Neural cell (in vitro differentiated cells): Measurements from ENCODE around the gene PHGDH. TPM values are rescaled to one million over a fixed set of nuclear protein-coding genes. Genes with fewer than 3 reads are reported as not detected.

Experiments
- H2AFZ ChIP-seq: fragments of 200-600, 300-800 bp; sonication (generic), shearing (Covaris generic); 2 replicates; pipeline ENCODE4 v1.6.0; 2014; ENCODE audit warnings: low read depth, mild to moderate bottlenecking, antibody characterized with exemption, low read length, moderate library complexity
- H3F3A ChIP-seq: fragments of 200-600 bp; shearing (Covaris generic); 2 replicates; pipeline ENCODE4 v1.6.1; 2016; ENCODE audit warnings: mild to moderate bottlenecking, moderate library complexity, mixed read lengths, antibody characterized with exemption, low read length; ENCODE audit not compliant: insufficient read depth, poor library complexity, severe bottlenecking
- H3K27ac ChIP-seq: fragments of 200-600, 300-800 bp; sonication (generic), shearing (Covaris generic); 2 replicates; pipeline ENCODE4 v1.5.1; 2014; ENCODE audit warnings: mild to moderate bottlenecking, low read length, moderate library complexity
- H3K27me3 ChIP-seq: fragments of 300-800, 200-600 bp; sonication (generic), shearing (Covaris generic); 2 replicates; pipeline ENCODE4 v1.6.0; 2014; ENCODE audit warnings: mild to moderate bottlenecking, low read depth, low read length, moderate library complexity; ENCODE audit not compliant: insufficient read depth
- H3K36me3 ChIP-seq: fragments of 300-800, 200-600 bp; sonication (generic), shearing (Covaris generic); 2 replicates; pipeline ENCODE4 v1.5.1; 2014; ENCODE audit warnings: mild to moderate bottlenecking, antibody characterized with exemption, low read length, moderate library complexity; ENCODE audit not compliant: insufficient read depth
- H3K4me2 ChIP-seq: fragments of 300-800, 200-600 bp; sonication (generic), shearing (Covaris generic); 2 replicates; pipeline ENCODE4 v1.6.0; 2014; ENCODE audit warnings: mild to moderate bottlenecking, low read length
- H3K4me3 ChIP-seq: fragments of 300-800, 200-600 bp; sonication (generic), shearing (Covaris generic); 2 replicates; pipeline ENCODE4 v1.5.1; 2014; ENCODE audit warnings: mild to moderate bottlenecking, low read length, moderate library complexity
- H3K79me2 ChIP-seq: fragments of 200-600 bp; shearing (Covaris generic); replicated peaks from 2 replicates; pipeline ENCODE4 v1.6.0; 2014; ENCODE audit warnings: mild to moderate bottlenecking, low read length, moderate library complexity; ENCODE audit not compliant: insufficient read depth
- H3K9ac ChIP-seq: fragments of 300-800, 200-600 bp; sonication (generic), shearing (Covaris generic); 2 replicates; pipeline ENCODE4 v1.6.1; 2016; ENCODE audit warnings: mild to moderate bottlenecking, low read length, mixed read lengths
- H3K9me2 ChIP-seq: fragments of 200-600 bp; shearing (Covaris generic); 2 replicates; pipeline ENCODE4 v1.6.1; 2016; ENCODE audit warnings: mild to moderate bottlenecking, low read length, mixed read lengths; ENCODE audit not compliant: insufficient read depth
- H3K9me3 ChIP-seq: fragments of 200-600, 300-800 bp; sonication (generic), shearing (Covaris generic); 2 replicates; pipeline ENCODE4 v1.6.1; 2016; ENCODE audit warnings: mild to moderate bottlenecking, mixed run types, low read length, moderate library complexity, mixed read lengths
- H4K20me1 ChIP-seq: fragments of 200-600 bp; shearing (Covaris generic); 2 replicates; pipeline ENCODE4 v1.6.1; 2016; ENCODE audit warnings: mild to moderate bottlenecking, mixed run types; ENCODE audit not compliant: insufficient read depth
- EP300 ChIP-seq: fragments of 450-650 bp; conservative IDR thresholded peaks from 2 replicates; pipeline ENCODE4 v1.6.1; 2014; ENCODE audit warnings: antibody characterized with exemption, mild to moderate bottlenecking, moderate library complexity; ENCODE audit not compliant: poor library complexity, severe bottlenecking
- EZH2 ChIP-seq: fragments of 200-600, 300-800 bp; shearing (Covaris generic), sonication (generic); IDR thresholded peaks from 2 replicates; pipeline ENCODE4 v1.6.1; 2014; ENCODE audit warnings: antibody characterized with exemption, low read length, borderline replicate concordance, mild to moderate bottlenecking; ENCODE audit not compliant: insufficient read depth, poor library complexity, severe bottlenecking
- MXI1 ChIP-seq: fragments of 450-650 bp; conservative IDR thresholded peaks from 2 replicates; pipeline ENCODE4 v1.6.1; 2014; ENCODE audit warnings: antibody characterized with exemption, mild to moderate bottlenecking; ENCODE audit not compliant: poor library complexity, severe bottlenecking
- POLR2AphosphoS5 ChIP-seq: IDR thresholded peaks from 2 replicates; pipeline ENCODE4 v1.6.1; 2012
- RAD21 ChIP-seq: fragments of 450-650 bp; conservative IDR thresholded peaks from 2 replicates; pipeline ENCODE4 v1.6.1; 2014; ENCODE audit warnings: antibody characterized with exemption, mild to moderate bottlenecking, moderate library complexity
- SMC3 ChIP-seq: fragments of 450-650 bp; conservative IDR thresholded peaks from 2 replicates; pipeline ENCODE4 v1.6.1; 2014; ENCODE audit warnings: antibody characterized with exemption, mild to moderate bottlenecking, moderate library complexity; ENCODE audit not compliant: poor library complexity
- TAF1 ChIP-seq: IDR thresholded peaks from 2 replicates; pipeline ENCODE4 v1.6.1; 2012; ENCODE audit warnings: low read depth
- polyA plus RNA-seq: library from polyadenylated mRNA; depleted of rRNA; stranded (reverse); fragments of >200 nt; gene quantifications from 2 replicates; pipeline ENCODE4 v1.2.3, GENCODE V29; 2014
- TF ChIP-seq, protein P1 (sequence below): IDR thresholded peaks from 2 replicates; pipeline ENCODE4 v1.6.1; 2012; ENCODE audit warnings: borderline replicate concordance
- TF ChIP-seq, protein P2 (sequence below): fragments of 450-650 bp; IDR thresholded peaks from 2 replicates; pipeline ENCODE4 v1.5.1; 2014; ENCODE audit warnings: antibody characterized with exemption, mild to moderate bottlenecking, moderate library complexity; ENCODE audit not compliant: poor library complexity, severe bottlenecking

Gene PHGDH
- polyA plus RNA-seq, 1 donor from 2014 or later, result 11.8 TPM

DNA sequence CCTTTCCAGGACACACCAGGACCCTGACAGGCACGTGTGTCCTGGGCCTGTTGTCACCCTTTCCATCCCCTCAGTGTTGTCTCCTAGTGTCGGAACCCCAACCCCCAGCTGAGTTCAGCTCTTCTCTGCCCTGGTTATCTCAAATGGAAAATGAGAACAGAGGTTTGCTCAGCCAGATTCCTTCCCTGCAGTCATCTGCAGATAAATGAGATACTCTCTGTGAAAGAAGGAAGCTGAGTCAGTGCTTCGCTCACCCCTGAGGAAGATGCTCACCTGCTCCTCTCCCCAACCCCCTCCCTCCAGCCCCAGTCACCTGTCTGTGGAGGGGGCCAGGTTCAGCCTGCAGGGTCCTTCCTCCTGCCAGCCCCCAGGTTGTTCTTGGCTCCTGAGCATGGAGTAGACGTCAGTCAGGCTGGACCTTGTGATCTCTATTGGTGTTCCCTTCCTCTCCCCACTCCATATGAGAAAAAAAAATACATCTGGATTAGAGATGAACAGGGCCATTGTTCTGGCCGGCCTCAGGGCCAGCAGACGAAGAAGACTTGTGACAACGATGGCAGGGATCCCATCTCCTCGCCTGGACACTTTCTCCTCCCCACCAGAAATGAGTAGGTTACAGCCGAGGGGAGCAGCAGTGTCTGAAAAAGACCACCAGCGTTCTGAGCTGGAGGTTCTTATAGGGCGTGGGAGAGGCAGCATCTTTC is 20.9 kb downstream of the PHGDH start:
- H3K9me2 ChIP-seq, result no peaks in the 10 kb centered on the region
- no peak overlapping the region for H3K4me3 ChIP-seq
- no peaks in the 10 kb centered on the region for H3K79me2 ChIP-seq
- H3F3A ChIP-seq, result no peaks in the 10 kb centered on the region
- H3K27ac ChIP-seq, result no peak overlapping the region
- H3K36me3 ChIP-seq, result no peaks in the 10 kb centered on the region
- no peaks in the 10 kb centered on the region for H4K20me1 ChIP-seq
- no peaks in the 10 kb centered on the region for H3K27me3 ChIP-seq
- no peaks in the 10 kb centered on the region for H3K9me3 ChIP-seq
- TF ChIP-seq, protein P1, sequence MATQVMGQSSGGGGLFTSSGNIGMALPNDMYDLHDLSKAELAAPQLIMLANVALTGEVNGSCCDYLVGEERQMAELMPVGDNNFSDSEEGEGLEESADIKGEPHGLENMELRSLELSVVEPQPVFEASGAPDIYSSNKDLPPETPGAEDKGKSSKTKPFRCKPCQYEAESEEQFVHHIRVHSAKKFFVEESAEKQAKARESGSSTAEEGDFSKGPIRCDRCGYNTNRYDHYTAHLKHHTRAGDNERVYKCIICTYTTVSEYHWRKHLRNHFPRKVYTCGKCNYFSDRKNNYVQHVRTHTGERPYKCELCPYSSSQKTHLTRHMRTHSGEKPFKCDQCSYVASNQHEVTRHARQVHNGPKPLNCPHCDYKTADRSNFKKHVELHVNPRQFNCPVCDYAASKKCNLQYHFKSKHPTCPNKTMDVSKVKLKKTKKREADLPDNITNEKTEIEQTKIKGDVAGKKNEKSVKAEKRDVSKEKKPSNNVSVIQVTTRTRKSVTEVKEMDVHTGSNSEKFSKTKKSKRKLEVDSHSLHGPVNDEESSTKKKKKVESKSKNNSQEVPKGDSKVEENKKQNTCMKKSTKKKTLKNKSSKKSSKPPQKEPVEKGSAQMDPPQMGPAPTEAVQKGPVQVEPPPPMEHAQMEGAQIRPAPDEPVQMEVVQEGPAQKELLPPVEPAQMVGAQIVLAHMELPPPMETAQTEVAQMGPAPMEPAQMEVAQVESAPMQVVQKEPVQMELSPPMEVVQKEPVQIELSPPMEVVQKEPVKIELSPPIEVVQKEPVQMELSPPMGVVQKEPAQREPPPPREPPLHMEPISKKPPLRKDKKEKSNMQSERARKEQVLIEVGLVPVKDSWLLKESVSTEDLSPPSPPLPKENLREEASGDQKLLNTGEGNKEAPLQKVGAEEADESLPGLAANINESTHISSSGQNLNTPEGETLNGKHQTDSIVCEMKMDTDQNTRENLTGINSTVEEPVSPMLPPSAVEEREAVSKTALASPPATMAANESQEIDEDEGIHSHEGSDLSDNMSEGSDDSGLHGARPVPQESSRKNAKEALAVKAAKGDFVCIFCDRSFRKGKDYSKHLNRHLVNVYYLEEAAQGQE, result no peak
- TF ChIP-seq SMC3 (no peak), RAD21 (no peak), MXI1 (no peak), TAF1 (no peak), EZH2 (no peak), POLR2AphosphoS5 (no peak), EP300 (no peak)
- TF ChIP-seq, protein P2, sequence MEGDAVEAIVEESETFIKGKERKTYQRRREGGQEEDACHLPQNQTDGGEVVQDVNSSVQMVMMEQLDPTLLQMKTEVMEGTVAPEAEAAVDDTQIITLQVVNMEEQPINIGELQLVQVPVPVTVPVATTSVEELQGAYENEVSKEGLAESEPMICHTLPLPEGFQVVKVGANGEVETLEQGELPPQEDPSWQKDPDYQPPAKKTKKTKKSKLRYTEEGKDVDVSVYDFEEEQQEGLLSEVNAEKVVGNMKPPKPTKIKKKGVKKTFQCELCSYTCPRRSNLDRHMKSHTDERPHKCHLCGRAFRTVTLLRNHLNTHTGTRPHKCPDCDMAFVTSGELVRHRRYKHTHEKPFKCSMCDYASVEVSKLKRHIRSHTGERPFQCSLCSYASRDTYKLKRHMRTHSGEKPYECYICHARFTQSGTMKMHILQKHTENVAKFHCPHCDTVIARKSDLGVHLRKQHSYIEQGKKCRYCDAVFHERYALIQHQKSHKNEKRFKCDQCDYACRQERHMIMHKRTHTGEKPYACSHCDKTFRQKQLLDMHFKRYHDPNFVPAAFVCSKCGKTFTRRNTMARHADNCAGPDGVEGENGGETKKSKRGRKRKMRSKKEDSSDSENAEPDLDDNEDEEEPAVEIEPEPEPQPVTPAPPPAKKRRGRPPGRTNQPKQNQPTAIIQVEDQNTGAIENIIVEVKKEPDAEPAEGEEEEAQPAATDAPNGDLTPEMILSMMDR, result no peak
- no peak overlapping the region for H3K9ac ChIP-seq
- no peak overlapping the region for H3K4me2 ChIP-seq
- no peak overlapping the region for H2AFZ ChIP-seq

DNA sequence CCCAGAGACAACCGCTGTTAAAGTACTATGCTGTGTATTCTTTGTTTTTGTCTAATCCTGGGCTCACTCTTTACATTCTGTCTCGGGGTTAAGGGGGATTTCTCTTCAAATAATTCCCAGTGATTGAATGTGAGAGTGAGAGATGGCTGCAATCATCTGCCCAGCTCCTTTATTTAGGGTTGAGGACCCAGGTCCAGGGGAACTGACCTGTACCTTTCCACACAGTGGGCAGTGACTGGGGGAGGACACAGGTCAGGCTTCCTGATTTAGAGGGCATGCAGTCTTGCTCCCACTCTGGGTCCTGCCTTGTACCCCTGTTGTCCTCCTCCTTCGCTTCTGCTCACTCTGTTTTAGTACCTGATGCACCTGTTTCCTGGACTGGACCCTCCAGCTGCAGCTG is 22.0 kb downstream of the PHGDH start:
- H3K36me3 ChIP-seq, result no peaks in the 10 kb centered on the region
- H3K9me3 ChIP-seq, result no peaks in the 10 kb centered on the region
- no peak overlapping the region for H3K4me2 ChIP-seq
- H3F3A ChIP-seq, result no peaks in the 10 kb centered on the region
- H3K9me2 ChIP-seq, result no peaks in the 10 kb centered on the region
- no peaks in the 10 kb centered on the region for H4K20me1 ChIP-seq
- H2AFZ ChIP-seq, result no peak overlapping the region
- H3K27ac ChIP-seq, result no peak overlapping the region
- TF ChIP-seq RAD21 (no peak), EZH2 (no peak), SMC3 (no peak), MXI1 (no peak), EP300 (no peak)
- TF ChIP-seq, protein P2, result no peak
- no peaks in the 10 kb centered on the region for H3K79me2 ChIP-seq
- no peak overlapping the region for H3K9ac ChIP-seq
- H3K27me3 ChIP-seq, result no peaks in the 10 kb centered on the region
- H3K4me3 ChIP-seq, result no peak overlapping the region
